ENCODE data around the gene SLX9.
A peak's percentile ranks its signal among the peaks of the same experiment; 100 is the strongest.

SLX9 gene

GRCh38 chr21:45019887-45020537 is 80.2 kb downstream of the SLX9 start:
- Histone ChIP-seq H2AK5ac (ENCODE audit: low read length) (peak overlapping the region; percentile 64), H3K9ac (ENCODE audit: low read length) (no peak overlapping the region), H2AFZ (ENCODE audit: insufficient read depth, low read length, poor library complexity) (no peak overlapping the region), H3K4me3 (ENCODE audit: low read depth, low read length) (no peak overlapping the region), H3K4me2 (ENCODE audit: low read length) (no peak overlapping the region), H2BK5ac (ENCODE audit: low read depth, low read length, poor library complexity) (no peak overlapping the region), H3K36me3 (ENCODE audit: control insufficient read depth in 1 of 2, insufficient read depth in 2 of 2, low read length in 2 of 2) (no peaks in the 10 kb centered on the region), H2BK12ac (ENCODE audit: low read length) (peak overlapping the region; percentile 78), H3K79me2 (ENCODE audit: control insufficient read depth, insufficient read depth, low read length, poor library complexity) (peaks cover 2% of the 10 kb centered on the region), H3K4ac (ENCODE audit: low read depth, low read length) (no peak overlapping the region), H4K91ac (ENCODE audit: low read depth, low read length) (peak overlapping the region; percentile 69), H3K14ac (ENCODE audit: low read length) (peak overlapping the region; percentile 26), H3K18ac (ENCODE audit: low read length) (peak overlapping the region; percentile 3), H3K23ac (ENCODE audit: low read length) (no peak overlapping the region), H2BK120ac (ENCODE audit: insufficient read depth, low read length, poor library complexity) (peak overlapping the region; percentile 12), H4K8ac (ENCODE audit: low read depth, low read length) (no peak overlapping the region), H3K9me3 (ENCODE audit: insufficient read depth, low read depth, low read length) (peaks cover 7% of the 10 kb centered on the region), H4K12ac (ENCODE audit: low read depth, low read length) (no peak overlapping the region), H3K4me1 (ENCODE audit: control insufficient read depth in 1 of 2, insufficient read depth in 2 of 2, low read length in 2 of 2) (peaks cover 24 to 35% of the 10 kb centered on the region in 2 experiments), H3K27ac (ENCODE audit: low read depth, low read length) (no peak overlapping the region), H3K79me1 (ENCODE audit: low read length) (peaks cover 24% of the 10 kb centered on the region), H3K27me3 (ENCODE audit: insufficient read depth, low read length) (no peaks in the 10 kb centered on the region)
- no peak for DNase-seq
- WGBS (ENCODE audit: extremely low coverage, insufficient coverage, insufficient read length), result no CpG with 5 or more reads among the region's 19 CpGs

- peak overlapping the region; percentile 32 for H2AFZ ChIP-seq (ENCODE audit: insufficient read depth, low read length, poor library complexity)
- DNase-seq, result no peak
These were observed 81.0 kb downstream of the SLX9 start for GRCh38 chr21:45020629-45021427.

GRCh38 chr21:45021428-45022347 is 81.9 kb downstream of the SLX9 start:
- H2BK5ac ChIP-seq (ENCODE audit: low read depth, low read length, poor library complexity), result no peak overlapping the region
- no peak overlapping the region for H3K23ac ChIP-seq (ENCODE audit: low read length)
- H3K27ac ChIP-seq (ENCODE audit: low read depth, low read length), result no peak overlapping the region
- DNase-seq, result no peak
- H3K14ac ChIP-seq (ENCODE audit: low read length), result no peak overlapping the region
- no peak overlapping the region for H3K4me2 ChIP-seq (ENCODE audit: low read length)
- H2AK5ac ChIP-seq (ENCODE audit: low read length), result peak overlapping the region; percentile 56
- no peaks in the 10 kb centered on the region for H3K36me3 ChIP-seq (ENCODE audit: control insufficient read depth in 1 of 2, insufficient read depth in 2 of 2, low read length in 2 of 2)
- peaks cover 2% of the 10 kb centered on the region for H3K79me2 ChIP-seq (ENCODE audit: control insufficient read depth, insufficient read depth, low read length, poor library complexity)
- no peak overlapping the region for H3K4me3 ChIP-seq (ENCODE audit: low read depth, low read length)
- H3K27me3 ChIP-seq (ENCODE audit: insufficient read depth, low read length), result no peaks in the 10 kb centered on the region
- no peak overlapping the region for H4K8ac ChIP-seq (ENCODE audit: low read depth, low read length)
- peaks cover 24 to 35% of the 10 kb centered on the region in 2 experiments for H3K4me1 ChIP-seq (ENCODE audit: control insufficient read depth in 1 of 2, insufficient read depth in 2 of 2, low read length in 2 of 2)
- H4K91ac ChIP-seq (ENCODE audit: low read depth, low read length), result peak overlapping the region; percentile 45
- H3K79me1 ChIP-seq (ENCODE audit: low read length), result peaks cover 24% of the 10 kb centered on the region
- H3K18ac ChIP-seq (ENCODE audit: low read length), result no peak overlapping the region
- no peak overlapping the region for H4K12ac ChIP-seq (ENCODE audit: low read depth, low read length)
- H2BK12ac ChIP-seq (ENCODE audit: low read length), result no peak overlapping the region
- H3K4ac ChIP-seq (ENCODE audit: low read depth, low read length), result no peak overlapping the region
- no peak overlapping the region for H3K9ac ChIP-seq (ENCODE audit: low read length)
- WGBS (ENCODE audit: extremely low coverage, insufficient coverage, insufficient read length), result no CpG with 5 or more reads among the region's 31 CpGs
- peaks cover 9% of the 10 kb centered on the region for H3K9me3 ChIP-seq (ENCODE audit: insufficient read depth, low read depth, low read length)
- no peak overlapping the region for H2AFZ ChIP-seq (ENCODE audit: insufficient read depth, low read length, poor library complexity)
- H2BK120ac ChIP-seq (ENCODE audit: insufficient read depth, low read length, poor library complexity), result peak overlapping the region; percentile 61

More at GRCh38 chr21:45020629-45021427, 81.0 kb downstream of the SLX9 start:
- no peaks in the 10 kb centered on the region for H3K27me3 ChIP-seq (ENCODE audit: insufficient read depth, low read length)
- peak overlapping the region; percentile 61 for H2BK120ac ChIP-seq (ENCODE audit: insufficient read depth, low read length, poor library complexity)
- H3K18ac ChIP-seq (ENCODE audit: low read length), result peak overlapping the region; percentile 67
- peak overlapping the region; percentile 82 for H2BK12ac ChIP-seq (ENCODE audit: low read length)
- no peak overlapping the region for H3K27ac ChIP-seq (ENCODE audit: low read depth, low read length)
- no peak overlapping the region for H3K4ac ChIP-seq (ENCODE audit: low read depth, low read length)
- H4K8ac ChIP-seq (ENCODE audit: low read depth, low read length), result peak overlapping the region; percentile 39
- H3K4me2 ChIP-seq (ENCODE audit: low read length), result no peak overlapping the region
- peaks cover 7% of the 10 kb centered on the region for H3K9me3 ChIP-seq (ENCODE audit: insufficient read depth, low read depth, low read length)
- no peak overlapping the region for H2BK5ac ChIP-seq (ENCODE audit: low read depth, low read length, poor library complexity)
- H3K14ac ChIP-seq (ENCODE audit: low read length), result peak overlapping the region; percentile 52
- no peaks in the 10 kb centered on the region for H3K36me3 ChIP-seq (ENCODE audit: control insufficient read depth in 1 of 2, insufficient read depth in 2 of 2, low read length in 2 of 2)
- H3K4me1 ChIP-seq (ENCODE audit: control insufficient read depth in 1 of 2, insufficient read depth in 2 of 2, low read length in 2 of 2), result peaks cover 24 to 35% of the 10 kb centered on the region in 2 experiments
- H3K9ac ChIP-seq (ENCODE audit: low read length), result no peak overlapping the region
- H3K79me1 ChIP-seq (ENCODE audit: low read length), result peaks cover 24% of the 10 kb centered on the region
- H3K79me2 ChIP-seq (ENCODE audit: control insufficient read depth, insufficient read depth, low read length, poor library complexity), result peaks cover 2% of the 10 kb centered on the region
- no CpG with 5 or more reads among the region's 28 CpGs for WGBS (ENCODE audit: extremely low coverage, insufficient coverage, insufficient read length)
- H3K4me3 ChIP-seq (ENCODE audit: low read depth, low read length), result no peak overlapping the region
- H4K12ac ChIP-seq (ENCODE audit: low read depth, low read length), result no peak overlapping the region
- no peak overlapping the region for H3K23ac ChIP-seq (ENCODE audit: low read length)
- H4K91ac ChIP-seq (ENCODE audit: low read depth, low read length), result peak overlapping the region; percentile 69
- peak overlapping the region; percentile 96 for H2AK5ac ChIP-seq (ENCODE audit: low read length)

- Histone ChIP-seq H4K8ac (ENCODE audit: low read depth, low read length) (no peak overlapping the region), H3K27me3 (ENCODE audit: insufficient read depth, low read length) (no peaks in the 10 kb centered on the region), H3K27ac (ENCODE audit: low read depth, low read length) (no peak overlapping the region), H3K79me2 (ENCODE audit: control insufficient read depth, insufficient read depth, low read length, poor library complexity) (peaks cover 2% of the 10 kb centered on the region), H4K12ac (ENCODE audit: low read depth, low read length) (no peak overlapping the region), H2AFZ (ENCODE audit: insufficient read depth, low read length, poor library complexity) (no peak overlapping the region), H3K4me1 (ENCODE audit: control insufficient read depth in 1 of 2, insufficient read depth in 2 of 2, low read length in 2 of 2) (peaks cover 24 to 35% of the 10 kb centered on the region in 2 experiments), H3K18ac (ENCODE audit: low read length) (no peak overlapping the region), H3K36me3 (ENCODE audit: control insufficient read depth in 1 of 2, insufficient read depth in 2 of 2, low read length in 2 of 2) (no peaks in the 10 kb centered on the region), H2AK5ac (ENCODE audit: low read length) (peak overlapping the region; percentile 56), H3K9ac (ENCODE audit: low read length) (no peak overlapping the region), H3K4ac (ENCODE audit: low read depth, low read length) (no peak overlapping the region), H4K91ac (ENCODE audit: low read depth, low read length) (peak overlapping the region; percentile 18), H3K4me3 (ENCODE audit: low read depth, low read length) (no peak overlapping the region), H3K14ac (ENCODE audit: low read length) (no peak overlapping the region), H2BK12ac (ENCODE audit: low read length) (no peak overlapping the region), H3K4me2 (ENCODE audit: low read length) (no peak overlapping the region), H2BK5ac (ENCODE audit: low read depth, low read length, poor library complexity) (no peak overlapping the region), H3K79me1 (ENCODE audit: low read length) (peaks cover 24% of the 10 kb centered on the region), H2BK120ac (ENCODE audit: insufficient read depth, low read length, poor library complexity) (no peak overlapping the region), H3K23ac (ENCODE audit: low read length) (no peak overlapping the region), H3K9me3 (ENCODE audit: insufficient read depth, low read depth, low read length) (peaks cover 12% of the 10 kb centered on the region)
- WGBS (ENCODE audit: extremely low coverage, insufficient coverage, insufficient read length), result no CpG with 5 or more reads among the region's 8 CpGs
- DNase-seq, result no peak
These were observed 82.5 kb downstream of the SLX9 start for GRCh38 chr21:45022348-45022675.

All from trophoblast cell (in vitro differentiated cells and primary cell).